D721Med (cell line): ENCODE measurements around the gene TMA7.

ENCODE experiments used
- DNase-seq: peaks from one replicate; pipeline ENCODE4 v3.0.0; 2011; ENCODE audit warnings: low spot score; ENCODE audit not compliant: insufficient read length
- FAIRE-seq: peaks from 2 replicates; lab custom pipeline; 2011; peaks lifted over from hg19 to GRCh38; lab: Jason Lieb, UNC
- CTCF ChIP-seq: IDR thresholded peaks from 2 replicates; pipeline ENCODE4 v1.5.1; 2012; ENCODE audit warnings: mild to moderate bottlenecking, control low read depth; ENCODE audit not compliant: insufficient read depth; ENCODE audit errors: missing control alignments

TMA7 gene

GRCh38 chr3:48405343-48405881 is 34.6 kb upstream of the TMA7 start:
- FAIRE-seq (no peak), DNase-seq (peak; percentile 18)
- no peak for TF ChIP-seq CTCF

- no peak for TF ChIP-seq CTCF
- FAIRE-seq (no peak), DNase-seq (no peak)
Observed at GRCh38 chr3:48405971-48406370, 34.1 kb upstream of the TMA7 start.

- TF ChIP-seq CTCF, result no peak
- DNase-seq (peak; percentile 11), FAIRE-seq (no peak)
Observed at GRCh38 chr3:48406443-48407431, 33.3 kb upstream of the TMA7 start.

GRCh38 chr3:48407542-48408099 is 32.4 kb upstream of the TMA7 start:
- FAIRE-seq (no peak), DNase-seq (peak; percentile 10)
- no peak for TF ChIP-seq CTCF

GRCh38 chr3:48408823-48409281 is 31.2 kb upstream of the TMA7 start:
- FAIRE-seq, result no peak
- no peak for TF ChIP-seq CTCF
- DNase-seq, result peak; percentile 12

- no peak for FAIRE-seq
Observed at GRCh38 chr3:48409291-48410201, 30.5 kb upstream of the TMA7 start.

More at GRCh38 chr3:48409291-48410201, 30.5 kb upstream of the TMA7 start:
- TF ChIP-seq CTCF, result no peak
- no peak for DNase-seq
